Fibroblast of lung (primary cell): ENCODE measurements around the gene VAV1.

Source experiments
- EZH2 ChIP-seq: IDR thresholded peaks from 2 replicates; pipeline ENCODE4 v1.5.1; 2012; ENCODE audit warnings: low read length, control low read depth, mild to moderate bottlenecking; ENCODE audit errors: missing control alignments
- TF ChIP-seq, protein P1 (sequence below), 2 donors: IDR thresholded peaks in 1 of 2; conservative IDR thresholded peaks in 1 of 2; 1 replicate in 1 of 2; 2 replicates in 1 of 2; pipeline ENCODE4 v1.5.1; 2011 to 2012; ENCODE audit warnings: low read length in 2 of 2, control low read depth in 1 of 2, inconsistent platforms in 1 of 2, low read depth in 1 of 2, mild to moderate bottlenecking in 1 of 2

DNA sequence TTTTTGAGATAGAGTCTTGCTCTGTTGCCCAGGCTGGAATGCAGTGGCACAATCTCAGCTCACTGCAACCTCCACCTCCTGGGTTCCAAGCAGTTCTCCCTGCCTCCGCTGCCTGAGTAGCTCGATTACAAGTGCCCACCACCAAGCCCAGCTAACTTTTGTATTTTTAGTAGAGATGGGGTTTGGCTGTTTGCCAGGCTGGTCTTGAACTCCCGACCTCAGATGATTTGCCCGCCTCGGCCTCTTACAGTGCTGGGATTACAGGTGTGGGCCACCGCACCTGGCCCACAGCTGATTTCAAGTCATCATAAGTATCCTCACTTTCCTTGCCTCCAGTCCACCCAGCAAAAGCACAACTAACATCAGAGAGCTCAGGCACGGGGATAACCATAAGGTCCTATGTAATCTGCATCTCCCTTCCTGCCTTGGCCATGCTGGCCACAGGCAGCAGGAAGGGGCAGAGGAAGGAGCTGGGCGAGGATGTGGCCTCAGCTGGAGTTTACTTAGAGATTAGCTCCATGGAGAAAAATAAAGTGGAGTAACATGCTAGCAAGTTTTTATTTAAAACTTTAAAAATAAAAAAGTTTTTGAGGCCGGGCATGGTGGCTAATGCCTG lies 91.9 kb downstream of the VAV1 start:
- TF ChIP-seq, protein P1, sequence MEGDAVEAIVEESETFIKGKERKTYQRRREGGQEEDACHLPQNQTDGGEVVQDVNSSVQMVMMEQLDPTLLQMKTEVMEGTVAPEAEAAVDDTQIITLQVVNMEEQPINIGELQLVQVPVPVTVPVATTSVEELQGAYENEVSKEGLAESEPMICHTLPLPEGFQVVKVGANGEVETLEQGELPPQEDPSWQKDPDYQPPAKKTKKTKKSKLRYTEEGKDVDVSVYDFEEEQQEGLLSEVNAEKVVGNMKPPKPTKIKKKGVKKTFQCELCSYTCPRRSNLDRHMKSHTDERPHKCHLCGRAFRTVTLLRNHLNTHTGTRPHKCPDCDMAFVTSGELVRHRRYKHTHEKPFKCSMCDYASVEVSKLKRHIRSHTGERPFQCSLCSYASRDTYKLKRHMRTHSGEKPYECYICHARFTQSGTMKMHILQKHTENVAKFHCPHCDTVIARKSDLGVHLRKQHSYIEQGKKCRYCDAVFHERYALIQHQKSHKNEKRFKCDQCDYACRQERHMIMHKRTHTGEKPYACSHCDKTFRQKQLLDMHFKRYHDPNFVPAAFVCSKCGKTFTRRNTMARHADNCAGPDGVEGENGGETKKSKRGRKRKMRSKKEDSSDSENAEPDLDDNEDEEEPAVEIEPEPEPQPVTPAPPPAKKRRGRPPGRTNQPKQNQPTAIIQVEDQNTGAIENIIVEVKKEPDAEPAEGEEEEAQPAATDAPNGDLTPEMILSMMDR (conservative IDR thresholded peaks at IDR 0.05 in 1 of 2, IDR thresholded peaks at IDR 0.05 in 1 of 2; ENCODE audit: low read depth in 1 of 2, low read length in 2 of 2) = no peak
- TF ChIP-seq EZH2 = no peak
